Measurements from ENCODE around the gene PSMF1. TPM values are rescaled to one million over a fixed set of nuclear protein-coding genes. Genes with fewer than 3 reads are reported as not detected.

Gene PSMF1
- total and polyA plus RNA-seq, 9 of the 15 experiments (the other 6 are each of a cell fraction or from before 2014, with no cell fraction given), result 8.5 to 192 (median 33.2) TPM

- Histone ChIP-seq H4K20me1 (replicated peaks; ENCODE audit: control insufficient read depth, insufficient read depth, low read length) (no peaks in the 10 kb centered on the region), H3K27ac (ENCODE audit: extremely low read depth, low read depth, low read length) (no peak overlapping the region), H3K4me1 (replicated peaks in 1 of 2; ENCODE audit: control insufficient read depth in 2 of 2, insufficient read depth in 2 of 2, low read length in 2 of 2) (peaks cover 0 to 21% of the 10 kb centered on the region in 2 experiments; a peak in 2 of 5 replicates), H3K36me3 (ENCODE audit: control insufficient read depth, insufficient read depth, low read length) (no peaks in the 10 kb centered on the region), H2AFZ (ENCODE audit: low read depth, low read length) (no peak overlapping the region), H3K9ac (ENCODE audit: insufficient read depth in 1 of 2, low read depth in 2 of 2, low read length in 2 of 2) (no peak overlapping the region), H3K4me2 (ENCODE audit: insufficient read depth, low read length) (no peak overlapping the region), H3K4me3 (no peak overlapping the region), H3K9me3 (replicated peaks; ENCODE audit: control insufficient read depth, insufficient read depth, low read depth, low read length) (peaks cover 2% of the 10 kb centered on the region; the same call in 1 of the 2 replicates), H3K9me1 (ENCODE audit: control insufficient read depth, insufficient read depth, low read length) (no peaks in the 10 kb centered on the region), H3K79me2 (ENCODE audit: control insufficient read depth, insufficient read depth, low read length) (no peaks in the 10 kb centered on the region), H3K27me3 (ENCODE audit: control insufficient read depth in 2 of 2, insufficient read depth in 2 of 2, low read length in 2 of 2) (peaks cover 0 to under 1% of the 10 kb centered on the region in 2 experiments; a peak in 1 of 5 replicates)
- ChIA-PET CTCF (ENCODE audit: low intra/inter-chr PET ratio) (no interaction called here), POLR2A (no interaction called here)
- WGBS (ENCODE audit: insufficient coverage, low coverage, missing lambda C conversion rate), result 34% methylated on average over 5 of the region's 5 CpGs
- FAIRE-seq, result no peak
- DNase-seq (ENCODE audit: extremely low read depth in 1 of 4, low spot score in 3 of 4), result peak in 1 of 4 experiments; percentile 10
- no TSS peak for BruUV-seq (replicated peaks)
- in situ Hi-C loops (cut with MboI) (no loop called here), intact Hi-C loops (cut with micrococcal nuclease) (no loop called here)
- ATAC-seq, result no peak
- TF ChIP-seq ZBTB2 (IDR thresholded peaks at IDR 0.05) (no peak), SRSF3 (IDR thresholded peaks at IDR 0.05; ENCODE audit: insufficient read depth, low read length) (no peak), SRF (CRISPR knock-in tag; IDR thresholded peaks at IDR 0.05) (peak in 1 of 2 experiments; percentile 88; a peak in 2 of 4 replicates), MEF2A (IDR thresholded peaks at IDR 0.05; ENCODE audit: control insufficient read depth, low read depth, low read length) (no peak)
- TF ChIP-seq, protein P1, sequence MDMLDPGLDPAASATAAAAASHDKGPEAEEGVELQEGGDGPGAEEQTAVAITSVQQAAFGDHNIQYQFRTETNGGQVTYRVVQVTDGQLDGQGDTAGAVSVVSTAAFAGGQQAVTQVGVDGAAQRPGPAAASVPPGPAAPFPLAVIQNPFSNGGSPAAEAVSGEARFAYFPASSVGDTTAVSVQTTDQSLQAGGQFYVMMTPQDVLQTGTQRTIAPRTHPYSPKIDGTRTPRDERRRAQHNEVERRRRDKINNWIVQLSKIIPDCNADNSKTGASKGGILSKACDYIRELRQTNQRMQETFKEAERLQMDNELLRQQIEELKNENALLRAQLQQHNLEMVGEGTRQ (CRISPR knock-in tag; IDR thresholded peaks at IDR 0.05), result 0 out of 2 replicates have a peak, but pooled peaks have one; percentile 22
Observed at GRCh38 chr20:1083431-1084080, 34.8 kb upstream of the PSMF1 start.
